H1 (cell line): ENCODE measurements around the gene ZNF8. TPM values are rescaled to one million over a fixed set of nuclear protein-coding genes. Genes with fewer than 3 reads are reported as not detected.
A peak's percentile ranks its signal among the peaks of the same experiment; 100 is the strongest.

Experiments
- ATF3 ChIP-seq: IDR thresholded peaks from 2 replicates; pipeline ENCODE4 v1.6.1; 2011; ENCODE audit warnings: low read depth, mild to moderate bottlenecking, low read length; ENCODE audit not compliant: insufficient read depth
- BRCA1 ChIP-seq: IDR thresholded peaks from 2 replicates; pipeline ENCODE4 v1.6.1; 2012; ENCODE audit warnings: low read depth, low read length, improper control_type of control experiment
- CEBPB ChIP-seq: IDR thresholded peaks from 2 replicates; pipeline ENCODE4 v1.6.1; 2012; ENCODE audit warnings: low read depth, low read length
- CTCF ChIP-seq, 3 experiments: IDR thresholded peaks; 1 replicate in 2 of 3; 2 replicates in 1 of 3; pipeline versions ENCODE4 v1.5.1 to v1.6.1; 2011; ENCODE audit warnings: low read length in 3 of 3, mild to moderate bottlenecking in 3 of 3, inconsistent platforms in 2 of 3, low read depth in 1 of 3, moderate library complexity in 1 of 3; ENCODE audit not compliant: insufficient read depth in 1 of 3; ENCODE audit errors: control extremely low read depth in 1 of 3
- GTF2F1 ChIP-seq: IDR thresholded peaks from 2 replicates; pipeline ENCODE4 v1.6.1; 2012; ENCODE audit warnings: low read depth, low read length, improper control_type of control experiment, borderline replicate concordance
- POLR2AphosphoS5 ChIP-seq: IDR thresholded peaks from 2 replicates; pipeline ENCODE4 v1.6.1; 2011; ENCODE audit warnings: low read depth, low read length
- RBBP5 ChIP-seq: IDR thresholded peaks from 2 replicates; pipeline ENCODE4 v1.7.1; 2012; ENCODE audit warnings: low read depth, mild to moderate bottlenecking, inconsistent platforms, low read length, moderate library complexity, borderline replicate concordance
- SIN3A ChIP-seq, 2 experiments: IDR thresholded peaks in 1 of 2; conservative IDR thresholded peaks in 1 of 2; 2 replicates each; pipeline ENCODE4 v1.6.1; 2011 to 2012; ENCODE audit warnings: low read length in 2 of 2, improper control_type of control experiment in 1 of 2, low read depth in 1 of 2, mild to moderate bottlenecking in 1 of 2
- SP2 ChIP-seq: IDR thresholded peaks from 2 replicates; pipeline ENCODE4 v1.6.1; 2012; ENCODE audit warnings: mild to moderate bottlenecking, low read length, inconsistent platforms
- YY1 ChIP-seq: IDR thresholded peaks from 2 replicates; pipeline ENCODE4 v1.6.1; 2011; ENCODE audit warnings: low read depth, mild to moderate bottlenecking, low read length
- polyA plus RNA-seq, 7 experiments: library from polyadenylated mRNA; depleted of rRNA in 3 of 7; stranded (reverse) in 5 of 7; unstranded in 2 of 7; fragments of >200 nt in 5 of 7; fragments of 200-250 nt in 2 of 7; gene quantifications; 1 replicate in 5 of 7; 2 replicates in 1 of 7; 4 replicates in 1 of 7; pipeline versions ENCODE4 v1.2.1 to v1.2.3, GENCODE V29; 2011 to 2013; ENCODE audit warnings: missing spikeins in 2 of 7, mixed read lengths in 2 of 7
- total RNA-seq: library from RNA; stranded (reverse); fragmentation: NEBNext Ultra II Directional; extraction: Animal tissue kit (Norgen Biotek cat#: 25700); gene quantifications from 2 replicates; pipeline ENCODE4 v1.2.1, GENCODE V29; 2021
- TF ChIP-seq, protein P1 (sequence below): IDR thresholded peaks from 2 replicates; pipeline ENCODE4 v1.6.1; 2012; ENCODE audit warnings: inconsistent platforms

Gene ZNF8
- total and polyA plus RNA-seq, 2 of the 8 experiments (the other 6 are each of a cell fraction or from before 2014, with no cell fraction given) = 9.2 to 21.5 TPM

GRCh38 chr19:58278541-58279041 is at the start of gene ZNF8 (continued):
- TF ChIP-seq CTCF (IDR thresholded peaks at IDR 0.05; ENCODE audit: control extremely low read depth in 1 of 3, insufficient read depth in 1 of 3, low read depth in 1 of 3, low read length in 3 of 3) = no peak
- TF ChIP-seq GTF2F1 = no peak
- peak; percentile 97 for TF ChIP-seq YY1
- peak; percentile 83 for TF ChIP-seq POLR2AphosphoS5
- 0 out of 2 replicates have a peak, but pooled peaks have one; percentile 82 for TF ChIP-seq RBBP5
- TF ChIP-seq SIN3A (conservative IDR thresholded peaks at IDR 0.05 in 1 of 2, IDR thresholded peaks at IDR 0.05 in 1 of 2; ENCODE audit: low read depth in 1 of 2, low read length in 2 of 2) = peak in 1 of 2 experiments; percentile 86; a peak in 2 of 4 replicates
- TF ChIP-seq SP2 = peak; percentile 39; the same call in 1 of the 2 replicates
- TF ChIP-seq ATF3 = no peak
- TF ChIP-seq, protein P1, sequence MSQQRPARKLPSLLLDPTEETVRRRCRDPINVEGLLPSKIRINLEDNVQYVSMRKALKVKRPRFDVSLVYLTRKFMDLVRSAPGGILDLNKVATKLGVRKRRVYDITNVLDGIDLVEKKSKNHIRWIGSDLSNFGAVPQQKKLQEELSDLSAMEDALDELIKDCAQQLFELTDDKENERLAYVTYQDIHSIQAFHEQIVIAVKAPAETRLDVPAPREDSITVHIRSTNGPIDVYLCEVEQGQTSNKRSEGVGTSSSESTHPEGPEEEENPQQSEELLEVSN = 0 out of 2 replicates have a peak, but pooled peaks have one; percentile 11
- TF ChIP-seq CEBPB = no peak
- no peak for TF ChIP-seq BRCA1
